Caco-2 (cell line): Measurements from ENCODE around the gene ZNF594. TPM values are rescaled to one million over a fixed set of nuclear protein-coding genes. Genes with fewer than 3 reads are reported as not detected.

Experiments
- BruUV-seq: library from RNA; stranded (reverse); fragments of 400-500 nt; replicated peaks from 2 replicates; lab custom pipeline; 2021; lab: Mats Ljungman, UMichigan
- CTCF ChIA-PET: fragments of 300-600 bp; sonication (Branson Sonifier 250); formaldehyde crosslinking; loops from one replicate; lab custom pipeline; 2022; ENCODE audit warnings: antibody characterized with exemption; lab: Charles Lee
- POLR2A ChIA-PET: fragments of 300-600 bp; sonication (Branson Sonifier 250); formaldehyde crosslinking; loops from one replicate; lab custom pipeline; 2022; ENCODE audit warnings: antibody characterized with exemption; lab: Charles Lee
- DNase-seq, 2 experiments: peaks; one replicate each; pipeline versions ENCODE4 v3.0.0 to v3.0.0-alpha.2; 2020 to 2022
- H3K27me3 ChIP-seq: replicated peaks from 2 replicates; pipeline ENCODE4 v1.6.0; 2011; ENCODE audit warnings: low read length; ENCODE audit not compliant: control insufficient read depth, insufficient read depth
- H3K36me3 ChIP-seq: 2 replicates; pipeline ENCODE4 v1.5.1; 2011; ENCODE audit warnings: low read length; ENCODE audit not compliant: control insufficient read depth, insufficient read depth
- H3K4me1 ChIP-seq: fragments of 250-450 bp; sonication (Bioruptor Pico); 2 replicates; pipeline ENCODE4 v1.5.1; 2020; ENCODE audit warnings: mild to moderate bottlenecking
- H3K4me3 ChIP-seq: 2 replicates; pipeline ENCODE4 v1.5.1; 2011; ENCODE audit warnings: low read depth, mild to moderate bottlenecking, control low read depth, low read length
- H3K9me3 ChIP-seq: fragments of 250-450 bp; sonication (Bioruptor Pico); 2 replicates; pipeline ENCODE4 v1.5.1; 2020; ENCODE audit warnings: mild to moderate bottlenecking, moderate library complexity
- H3K27ac Mint-ChIP-seq: one replicate; pipeline ENCODE4 v1.8.0; 2022; ENCODE audit warnings: mixed read lengths; ENCODE audit not compliant: unreplicated experiment
- H3K27me3 Mint-ChIP-seq: one replicate; pipeline ENCODE4 v1.8.0; 2022; ENCODE audit warnings: mixed read lengths; ENCODE audit not compliant: insufficient read depth, unreplicated experiment
- H3K36me3 Mint-ChIP-seq: one replicate; pipeline ENCODE4 v1.8.0; 2022; ENCODE audit warnings: mild to moderate bottlenecking, mixed read lengths; ENCODE audit not compliant: insufficient read depth, unreplicated experiment
- H3K4me1 Mint-ChIP-seq: one replicate; pipeline ENCODE4 v1.8.0; 2022; ENCODE audit warnings: low read depth, mixed read lengths; ENCODE audit not compliant: unreplicated experiment
- H3K4me3 Mint-ChIP-seq: one replicate; pipeline ENCODE4 v1.8.0; 2022; ENCODE audit warnings: mild to moderate bottlenecking, moderate library complexity, mixed read lengths; ENCODE audit not compliant: unreplicated experiment
- H3K9me3 Mint-ChIP-seq: one replicate; pipeline ENCODE4 v1.8.0; 2022; ENCODE audit warnings: mixed read lengths; ENCODE audit not compliant: unreplicated experiment
- CTCF ChIP-seq, 2 experiments: fragments of 200-600 bp in 1 of 2; IDR thresholded peaks; 1 replicate in 1 of 2; 2 replicates in 1 of 2; pipeline versions ENCODE4 v1.5.1 to v1.8.0; 2011 to 2022; ENCODE audit warnings: antibody characterized with exemption in 1 of 2, control low read depth in 1 of 2, inconsistent platforms in 1 of 2, low read depth in 1 of 2, low read length in 1 of 2, mild to moderate bottlenecking in 1 of 2, moderate library complexity in 1 of 2; ENCODE audit not compliant: insufficient read depth in 1 of 2, severe bottlenecking in 1 of 2, unreplicated experiment in 1 of 2
- intact Hi-C: fragments of 100-400 bp; cut with micrococcal nuclease; formaldehyde crosslinking; loops from one replicate; pipeline ENCODE4 v1.10.0; 2022; ENCODE audit not compliant: unreplicated experiment
- total RNA-seq: library from RNA; stranded (reverse); gene quantifications from 2 replicates; pipeline ENCODE4 v1.2.3, GENCODE V29; 2022

Gene ZNF594
- total RNA-seq, 1 experiment from 2014 or later, result 6.2 TPM

GRCh38 chr17:5200360-5200759, 8.7 kb upstream of the ZNF594 start:
- Mint-ChIP-seq H3K27me3 (no peaks in the 10 kb centered on the region), H3K4me1 (no peaks in the 10 kb centered on the region), H3K4me3 (no peak overlapping the region), H3K36me3 (no peaks in the 10 kb centered on the region), H3K9me3 (no peaks in the 10 kb centered on the region), H3K27ac (no peak overlapping the region)
- no peak for TF ChIP-seq CTCF (IDR thresholded peaks at IDR 0.05; ENCODE audit: insufficient read depth in 1 of 2, low read depth in 1 of 2, low read length in 1 of 2, severe bottlenecking in 1 of 2, unreplicated experiment in 1 of 2)
- CTCF ChIA-PET, result no interaction called here
- intact Hi-C loops, result no loop called here
- POLR2A ChIA-PET, result no interaction called here
- Histone ChIP-seq H3K4me1 (no peaks in the 10 kb centered on the region), H3K9me3 (no peaks in the 10 kb centered on the region), H3K27me3 (no peaks in the 10 kb centered on the region), H3K4me3 (no peak overlapping the region), H3K36me3 (no peaks in the 10 kb centered on the region)
- no TSS peak for BruUV-seq
- no peak for DNase-seq

DNA sequence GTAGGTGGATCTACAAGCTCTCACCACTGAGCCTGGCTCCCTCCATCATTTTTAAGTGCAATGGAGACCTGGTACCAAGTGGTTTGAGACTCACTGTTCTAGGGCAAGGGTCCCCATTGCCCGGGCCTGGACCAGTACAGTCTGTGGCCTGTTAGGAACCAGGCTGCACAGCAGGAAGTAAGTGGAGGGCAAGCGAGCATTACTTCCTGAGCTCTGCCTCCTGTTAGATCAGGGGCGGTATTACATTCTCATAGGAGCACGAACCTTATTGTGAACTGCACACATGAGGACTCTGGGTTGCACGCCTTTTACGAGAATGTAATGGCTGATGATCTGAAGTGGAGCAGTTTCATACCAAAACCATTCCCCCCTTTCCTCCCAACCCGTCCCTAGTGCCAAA, 6.8 kb upstream of the ZNF594 start:
- BruUV-seq, result no TSS peak
- Mint-ChIP-seq H3K27ac (no peak overlapping the region), H3K27me3 (no peaks in the 10 kb centered on the region), H3K4me1 (no peaks in the 10 kb centered on the region), H3K36me3 (no peaks in the 10 kb centered on the region), H3K4me3 (no peak overlapping the region), H3K9me3 (no peaks in the 10 kb centered on the region)
- Histone ChIP-seq H3K27me3 (no peaks in the 10 kb centered on the region), H3K4me3 (no peak overlapping the region), H3K36me3 (no peaks in the 10 kb centered on the region), H3K4me1 (no peaks in the 10 kb centered on the region), H3K9me3 (no peaks in the 10 kb centered on the region)
- no peak for DNase-seq
- POLR2A ChIA-PET, result no interaction called here
- no peak for TF ChIP-seq CTCF (IDR thresholded peaks at IDR 0.05; ENCODE audit: insufficient read depth in 1 of 2, low read depth in 1 of 2, low read length in 1 of 2, severe bottlenecking in 1 of 2, unreplicated experiment in 1 of 2)
- CTCF ChIA-PET, result no interaction called here
- intact Hi-C loops, result no loop called here

DNA sequence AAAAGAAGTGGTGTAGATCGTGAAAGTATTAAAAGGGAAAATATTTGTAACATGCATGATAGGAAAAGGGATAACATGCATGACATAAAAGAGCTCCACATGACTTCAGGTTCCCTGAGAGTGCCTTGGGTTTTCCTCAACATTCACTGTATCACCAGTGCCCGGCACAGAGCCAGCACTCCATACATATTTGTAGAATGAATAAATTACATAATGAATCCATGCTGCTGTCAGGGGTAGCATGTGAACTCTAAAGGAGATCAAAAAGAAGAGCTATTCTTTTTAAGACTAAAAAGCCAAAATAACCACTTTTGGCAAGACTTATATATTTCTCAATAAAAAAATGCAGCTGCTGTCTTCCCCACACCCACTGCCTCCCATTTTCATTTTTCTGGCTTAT, 2.7 kb upstream of the ZNF594 start:
- no peaks in the 10 kb centered on the region; the same call in 1 of the 2 replicates for H3K36me3 ChIP-seq
- peaks cover 21% of the 10 kb centered on the region for H3K36me3 Mint-ChIP-seq
- ChIA-PET CTCF (no interaction called here), POLR2A (no interaction called here)
- H3K9me3 ChIP-seq, result 0 out of 2 replicates have a peak, but pooled peaks cover 4% of the 10 kb centered on the region
- H3K4me1 Mint-ChIP-seq, result no peaks in the 10 kb centered on the region
- no peak for TF ChIP-seq CTCF (IDR thresholded peaks at IDR 0.05; ENCODE audit: insufficient read depth in 1 of 2, low read depth in 1 of 2, low read length in 1 of 2, severe bottlenecking in 1 of 2, unreplicated experiment in 1 of 2)
- H3K27ac Mint-ChIP-seq, result no peak overlapping the region
- no TSS peak for BruUV-seq
- no peak overlapping the region for H3K4me3 Mint-ChIP-seq
- no peaks in the 10 kb centered on the region for H3K27me3 ChIP-seq
- no peak overlapping the region for H3K4me3 ChIP-seq
- intact Hi-C loops, result no loop called here
- H3K4me1 ChIP-seq, result no peaks in the 10 kb centered on the region
- DNase-seq, result no peak
- peaks cover 8% of the 10 kb centered on the region for H3K9me3 Mint-ChIP-seq
- H3K27me3 Mint-ChIP-seq, result no peaks in the 10 kb centered on the region
